HS-27A (cell line): ENCODE measurements around the gene ATCAY.

Experiments used
- DNase-seq: peaks from one replicate; pipeline ENCODE4 v3.0.0-alpha.2; 2012; ENCODE audit warnings: low read depth, missing footprints

The ATCAY gene

DNA sequence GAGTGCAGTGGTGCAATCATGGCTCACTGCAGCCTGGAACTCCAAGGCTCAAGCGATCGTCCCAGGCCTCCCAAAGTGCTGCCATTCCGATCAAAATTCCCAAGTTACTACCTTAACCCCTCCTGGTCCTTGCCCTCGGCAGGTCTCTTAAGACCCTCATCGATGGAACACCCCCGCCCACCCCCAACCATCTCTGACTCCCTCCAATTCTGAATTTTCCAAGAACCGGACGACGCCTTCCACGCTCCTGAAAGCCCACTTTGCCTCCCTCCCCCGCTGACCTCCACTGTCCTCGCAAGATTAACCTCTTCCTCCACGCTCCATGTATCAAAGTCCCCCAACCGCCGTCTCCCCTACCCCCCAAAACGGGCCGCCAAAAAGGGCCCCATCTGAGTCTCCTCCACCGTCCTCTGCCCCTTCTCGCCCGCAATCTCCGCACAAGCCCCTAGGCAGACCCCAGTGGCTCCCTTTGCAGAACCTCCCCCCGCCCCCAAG lies 89.9 kb downstream of the ATCAY start:
- DNase-seq, result no peak

DNA sequence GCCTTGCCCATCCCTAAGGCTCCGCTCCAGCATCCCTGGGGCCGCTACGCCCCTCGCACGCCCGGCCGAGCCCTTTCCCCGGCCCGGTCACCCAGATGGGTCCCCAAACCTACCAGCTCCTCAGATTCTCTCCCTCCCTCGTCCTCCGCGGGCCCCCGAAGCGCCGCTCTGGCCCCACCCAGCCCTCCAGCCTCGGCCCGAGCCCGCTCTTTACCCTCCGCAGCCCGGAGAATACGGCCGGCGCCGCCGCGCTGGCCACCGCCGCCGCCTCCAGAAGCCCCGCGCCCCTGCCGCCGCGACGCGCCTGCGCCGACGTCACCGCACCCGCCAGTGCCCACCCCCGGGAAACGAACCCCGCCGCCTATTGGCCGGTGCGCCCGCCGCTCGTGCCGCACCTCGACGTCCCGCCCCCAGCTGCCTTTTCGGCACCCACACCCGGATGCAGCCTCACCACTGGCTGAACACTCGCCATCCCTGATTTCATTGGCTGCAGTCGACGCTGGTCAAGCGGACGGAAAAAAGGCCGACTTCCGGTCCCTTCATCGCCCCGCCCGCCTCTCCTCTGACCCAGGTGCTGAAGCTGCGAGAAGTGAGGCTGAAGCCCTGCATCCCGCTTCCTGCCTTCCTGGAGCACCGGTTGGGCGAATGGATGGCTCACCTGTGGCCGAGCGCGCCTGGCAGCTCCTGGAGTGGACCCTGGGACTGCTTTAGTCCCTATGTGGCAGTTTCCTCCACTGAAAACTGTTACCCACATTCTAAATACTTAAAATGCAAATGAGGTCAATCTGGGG lies 90.5 kb downstream of the ATCAY start, which contains the start of gene DAPK3:
DAPK3 (minus strand) TSS at position 292 of the 791 bp plus-strand sequence. CDS start 1,364 bp downstream, outside the sequence.
- DNase-seq, result peak; percentile 84

DNA sequence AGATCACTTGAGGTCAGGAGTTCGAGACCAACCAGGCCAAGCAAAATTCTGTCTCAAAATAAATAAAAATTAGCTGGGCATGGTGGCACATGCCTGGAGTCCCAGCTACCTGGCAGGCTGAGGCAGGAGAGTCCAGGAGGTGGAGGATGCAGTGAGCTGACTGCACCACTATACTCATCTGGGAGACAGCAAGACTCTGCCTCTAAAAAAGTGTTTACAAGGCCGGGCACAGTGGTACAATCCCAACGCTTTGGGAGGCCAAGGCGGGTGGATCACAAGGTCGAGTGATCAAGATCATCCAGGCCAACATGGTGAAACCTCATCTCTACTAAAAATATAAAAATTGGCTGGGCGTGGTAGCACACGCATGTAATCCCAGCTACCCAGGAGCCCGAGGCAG lies 94.7 kb downstream of the ATCAY start:
- DNase-seq, result no peak

DNA sequence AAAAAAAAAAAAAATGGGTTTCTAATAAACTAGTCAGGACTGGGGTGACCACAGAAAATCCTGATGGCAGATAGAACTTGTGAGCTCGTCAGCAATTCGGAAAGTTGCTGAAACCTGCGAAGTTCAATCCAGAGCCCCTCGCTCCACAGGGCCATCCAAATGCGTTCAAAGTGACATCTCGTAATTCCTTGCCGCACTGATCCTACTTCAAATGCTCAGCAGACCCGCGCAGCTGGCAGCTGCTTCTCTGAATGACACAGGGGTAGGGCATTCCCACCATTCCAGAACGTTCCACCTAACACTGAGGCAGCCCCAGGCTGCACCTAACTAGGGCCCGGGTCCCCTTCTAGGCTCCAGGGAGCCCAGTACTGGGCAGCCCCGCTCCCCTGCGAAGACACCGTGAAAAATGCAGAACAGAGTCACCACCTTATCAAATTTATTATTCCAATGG lies 95.2 kb downstream of the ATCAY start:
- no peak for DNase-seq

DNA sequence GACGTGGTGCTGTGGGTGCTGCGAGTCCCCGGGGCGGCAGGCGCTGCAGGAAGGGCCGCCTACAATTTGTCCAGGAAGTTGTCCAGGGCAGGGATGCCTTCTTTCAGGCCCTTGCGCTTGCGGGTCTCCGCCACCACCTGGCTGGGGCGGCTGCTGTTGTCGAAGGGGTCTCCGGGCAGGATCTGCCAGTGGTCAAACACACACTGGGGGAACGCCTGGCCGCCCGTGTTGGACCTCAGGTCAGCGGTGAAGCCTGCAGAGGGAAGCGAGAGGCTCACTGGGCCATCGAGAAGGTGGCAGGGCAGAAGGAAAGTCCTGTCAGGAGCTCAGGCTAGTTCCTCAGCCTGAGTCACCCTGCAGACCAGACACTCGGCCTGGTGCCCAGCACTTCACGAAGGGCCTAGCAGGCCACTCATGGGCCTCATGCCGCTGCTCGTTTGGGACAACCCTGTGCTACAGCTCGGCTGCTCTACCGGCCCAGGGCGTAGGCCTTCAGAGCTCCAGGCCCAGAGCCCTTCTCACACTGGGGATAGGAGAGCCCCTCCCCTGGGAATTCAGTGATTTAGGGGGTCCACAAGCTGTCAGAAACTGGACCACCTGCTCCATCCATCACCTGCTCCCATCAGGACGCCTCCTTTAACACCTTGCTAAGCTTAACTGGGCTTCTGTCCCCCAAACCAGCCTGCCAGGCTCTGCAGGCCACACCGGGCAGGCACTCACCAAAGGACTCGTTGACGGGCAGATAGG lies 96.2 kb downstream of the ATCAY start:
- no peak for DNase-seq
